OCI-LY3 (cell line): ENCODE measurements around the gene GNB1.

Source experiments
- H2AFZ ChIP-seq: fragments of 200-600, 300-600 bp; shearing (Covaris generic); 2 replicates; pipeline ENCODE4 v1.6.0; 2014; ENCODE audit warnings: antibody characterized with exemption, low read depth, low read length
- H3K27ac ChIP-seq: fragments of 200-600, 300-600 bp; sonication (generic); 2 replicates; pipeline ENCODE4 v1.5.1; 2014; ENCODE audit warnings: mild to moderate bottlenecking, low read length, moderate library complexity, mixed read lengths
- H3K27me3 ChIP-seq: fragments of 200-600, 300-600 bp; sonication (generic); 2 replicates; pipeline ENCODE4 v1.6.1; 2014; ENCODE audit warnings: low read depth, low read length, mixed read lengths
- H3K36me3 ChIP-seq: fragments of 200-600, 300-600 bp; sonication (generic); replicated peaks from 2 replicates; pipeline ENCODE3; 2014; ENCODE audit warnings: low read depth, low read length, mixed read lengths
- H3K4me1 ChIP-seq: fragments of 300-600, 200-600 bp; sonication (generic); 2 replicates; pipeline ENCODE4 v1.6.1; 2014; ENCODE audit warnings: low read length, mixed read lengths
- H3K4me2 ChIP-seq: fragments of 200-600, 300-600 bp; sonication (generic); 2 replicates; pipeline ENCODE4 v1.6.1; 2014; ENCODE audit warnings: low read length, mixed read lengths
- H3K4me3 ChIP-seq: fragments of 300-600, 200-600 bp; sonication (generic); 2 replicates; pipeline ENCODE4 v1.5.1; 2014; ENCODE audit warnings: antibody characterized with exemption, mild to moderate bottlenecking, low read length, moderate library complexity
- H3K79me2 ChIP-seq: fragments of 300-600, 200-600 bp; shearing (Covaris generic); 2 replicates; pipeline ENCODE4 v1.6.1; 2014; ENCODE audit warnings: mild to moderate bottlenecking, low read length, mixed read lengths
- H3K9ac ChIP-seq: fragments of 300-600, 200-600 bp; shearing (Covaris generic); 2 replicates; pipeline ENCODE4 v1.6.0; 2014; ENCODE audit warnings: mild to moderate bottlenecking, low read length, moderate library complexity
- H3K9me3 ChIP-seq: fragments of 200-600, 300-600 bp; shearing (Covaris generic); 2 replicates; pipeline ENCODE4 v1.6.1; 2014; ENCODE audit warnings: low read length, mixed read lengths; ENCODE audit not compliant: insufficient read depth
- H4K20me1 ChIP-seq: fragments of 200-600, 300-600 bp; sonication (generic); 2 replicates; pipeline ENCODE4 v1.6.1; 2016; ENCODE audit warnings: low read length, mixed read lengths; ENCODE audit not compliant: insufficient read depth
- EZH2phosphoT487 ChIP-seq: fragments of 200-600 bp; shearing (Covaris generic); IDR thresholded peaks from 2 replicates; pipeline ENCODE4 v1.6.1; 2018; ENCODE audit warnings: antibody characterized with exemption, mixed run types, low read depth
- TF ChIP-seq, protein P1 (sequence below): fragments of 200-600, 300-600 bp; sonication (generic); IDR thresholded peaks from 2 replicates; pipeline ENCODE4 v1.5.1; 2014; ENCODE audit warnings: antibody characterized with exemption, low read length, low read depth

GNB1 gene

DNA sequence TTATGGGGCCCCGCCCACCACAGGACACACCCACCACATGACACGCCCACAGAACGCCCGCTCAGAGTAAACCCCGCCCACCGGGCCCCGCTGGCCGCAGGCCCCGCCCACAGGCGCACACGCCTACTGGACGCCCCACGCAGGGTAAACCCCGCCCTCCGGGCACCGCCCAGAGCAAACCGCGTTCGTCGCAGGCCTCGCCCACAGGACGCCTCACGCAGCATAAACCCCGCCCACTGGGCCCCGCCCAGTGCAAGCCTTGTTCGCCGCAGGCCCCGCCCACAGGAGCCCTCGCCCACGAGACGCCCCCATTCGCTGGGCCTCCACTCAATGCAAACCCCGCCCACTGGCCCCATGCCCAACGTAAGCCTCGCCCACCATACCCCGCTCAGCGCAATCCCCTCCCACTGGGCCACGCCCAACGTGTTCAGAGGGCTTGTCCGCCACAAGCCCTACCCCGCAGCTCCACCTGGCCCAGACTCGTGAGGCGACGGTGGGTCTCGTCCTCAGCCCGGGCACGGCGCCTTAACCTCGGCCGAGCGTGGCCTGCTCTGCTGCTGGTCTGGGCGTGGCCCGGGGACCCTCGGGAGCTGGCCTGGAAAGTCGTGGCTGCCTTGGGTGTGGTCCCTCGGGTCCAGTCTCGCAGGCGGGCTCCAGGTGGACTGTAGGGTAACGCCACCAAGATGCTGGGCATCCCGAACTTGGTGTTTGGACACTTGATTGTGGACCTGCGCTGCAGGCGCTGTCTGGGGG lies 28.6 kb upstream of the GNB1 start:
- Histone ChIP-seq H3K36me3 (no peaks in the 10 kb centered on the region), H3K4me3 (peak overlapping the region; percentile 76), H4K20me1 (no peaks in the 10 kb centered on the region), H3K4me1 (no peaks in the 10 kb centered on the region; the same call in 1 of the 2 replicates), H3K27ac (no peak overlapping the region), H2AFZ (no peak overlapping the region), H3K9me3 (no peaks in the 10 kb centered on the region), H3K79me2 (no peaks in the 10 kb centered on the region), H3K9ac (peak overlapping the region; percentile 14; the same call in 1 of the 2 replicates), H3K4me2 (peak overlapping the region; percentile 76), H3K27me3 (no peaks in the 10 kb centered on the region)
- no peak for TF ChIP-seq EZH2phosphoT487
- TF ChIP-seq, protein P1, sequence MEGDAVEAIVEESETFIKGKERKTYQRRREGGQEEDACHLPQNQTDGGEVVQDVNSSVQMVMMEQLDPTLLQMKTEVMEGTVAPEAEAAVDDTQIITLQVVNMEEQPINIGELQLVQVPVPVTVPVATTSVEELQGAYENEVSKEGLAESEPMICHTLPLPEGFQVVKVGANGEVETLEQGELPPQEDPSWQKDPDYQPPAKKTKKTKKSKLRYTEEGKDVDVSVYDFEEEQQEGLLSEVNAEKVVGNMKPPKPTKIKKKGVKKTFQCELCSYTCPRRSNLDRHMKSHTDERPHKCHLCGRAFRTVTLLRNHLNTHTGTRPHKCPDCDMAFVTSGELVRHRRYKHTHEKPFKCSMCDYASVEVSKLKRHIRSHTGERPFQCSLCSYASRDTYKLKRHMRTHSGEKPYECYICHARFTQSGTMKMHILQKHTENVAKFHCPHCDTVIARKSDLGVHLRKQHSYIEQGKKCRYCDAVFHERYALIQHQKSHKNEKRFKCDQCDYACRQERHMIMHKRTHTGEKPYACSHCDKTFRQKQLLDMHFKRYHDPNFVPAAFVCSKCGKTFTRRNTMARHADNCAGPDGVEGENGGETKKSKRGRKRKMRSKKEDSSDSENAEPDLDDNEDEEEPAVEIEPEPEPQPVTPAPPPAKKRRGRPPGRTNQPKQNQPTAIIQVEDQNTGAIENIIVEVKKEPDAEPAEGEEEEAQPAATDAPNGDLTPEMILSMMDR: no peak

DNA sequence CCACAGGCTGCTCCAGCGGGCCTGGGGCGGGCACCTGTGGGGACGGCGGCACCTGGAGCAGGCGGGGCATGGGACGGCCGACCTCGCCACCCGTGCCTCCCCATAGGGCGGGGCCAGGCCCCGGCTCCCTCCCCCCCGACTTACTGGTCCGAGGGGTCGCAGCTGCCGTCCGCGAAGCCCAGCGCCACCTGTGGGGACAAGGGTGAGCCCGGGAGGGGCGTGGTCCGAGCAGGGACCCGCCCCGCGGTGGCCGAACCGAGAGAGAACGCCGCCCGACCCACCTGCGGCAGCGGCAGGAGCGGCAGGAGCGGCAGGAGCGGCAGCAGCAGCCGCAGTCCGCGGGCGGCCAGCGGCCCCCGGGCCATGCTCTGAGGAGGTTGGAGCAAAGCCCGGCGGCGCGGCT lies 28.0 kb upstream of the GNB1 start, which contains the start of gene TMEM52:
TMEM52 (minus strand) TSS at position 379 of the 403 bp plus-strand sequence; CDS start at position 365, 14 bp downstream.
- no peak within 1 kb of the TSS for H2AFZ ChIP-seq
- no peaks in the 10 kb centered on the region for H3K36me3 ChIP-seq
- TF ChIP-seq, protein P1: 0 out of 2 replicates have a peak, but pooled peaks have one; percentile 8
- TF ChIP-seq EZH2phosphoT487: no peak
- no peaks in the 10 kb centered on the region; the same call in 1 of the 2 replicates for H3K4me1 ChIP-seq
- H3K9ac ChIP-seq: peak within 1 kb of the TSS; percentile 14; the same call in 1 of the 2 replicates
- H3K4me3 ChIP-seq: peak within 1 kb of the TSS; percentile 76
- H3K9me3 ChIP-seq: no peaks in the 10 kb centered on the region
- H3K79me2 ChIP-seq: no peaks in the 10 kb centered on the region
- peak within 1 kb of the TSS; percentile 76 for H3K4me2 ChIP-seq
- H3K27ac ChIP-seq: no peak within 1 kb of the TSS
- H4K20me1 ChIP-seq: no peaks in the 10 kb centered on the region
- no peaks in the 10 kb centered on the region for H3K27me3 ChIP-seq

DNA sequence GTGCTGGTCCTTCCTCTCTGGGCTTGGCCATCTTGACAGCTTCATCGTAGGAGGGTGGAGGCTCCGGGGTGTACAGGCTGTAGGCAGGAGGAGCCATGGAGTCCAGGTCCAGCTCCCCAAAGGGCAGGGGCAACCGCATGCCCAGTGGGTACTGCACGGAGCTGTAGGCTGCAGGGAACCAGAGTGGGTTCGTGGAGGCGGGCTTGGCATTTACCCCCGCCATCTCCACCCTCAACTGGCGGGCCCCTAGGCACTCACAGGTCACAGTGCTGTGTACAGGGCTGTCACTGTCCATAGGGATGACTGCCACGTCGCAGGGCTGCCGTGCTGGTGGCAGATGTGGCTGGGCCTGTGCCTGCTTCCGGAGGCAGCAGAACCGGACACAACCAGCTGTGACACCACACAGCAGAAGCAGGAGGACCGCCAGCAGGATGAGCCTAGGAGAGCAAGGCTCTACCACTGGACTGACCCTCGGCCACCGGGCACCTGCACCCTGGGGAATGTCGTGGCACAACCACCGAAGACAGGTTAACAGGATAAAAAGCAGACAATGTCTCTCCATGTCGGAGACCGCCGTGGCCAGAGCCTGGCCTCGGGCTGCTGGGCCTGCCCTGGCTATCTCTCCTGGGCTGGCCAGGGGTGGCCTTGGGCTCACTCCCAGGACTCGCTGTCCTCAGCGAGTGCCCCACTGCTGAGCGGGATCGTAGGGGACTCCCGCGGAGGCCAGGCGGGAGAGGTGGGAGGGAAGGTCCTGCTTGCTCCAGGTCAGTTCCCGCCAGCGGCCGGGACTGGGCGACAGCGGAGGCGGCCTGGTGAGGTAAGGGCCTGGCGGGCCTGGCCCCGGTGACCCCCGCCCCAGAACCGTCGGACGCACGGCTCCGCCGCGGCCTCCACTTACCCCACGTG lies 27.4 kb upstream of the GNB1 start:
- Histone ChIP-seq H3K9ac (no peak overlapping the region), H3K79me2 (no peaks in the 10 kb centered on the region), H3K4me3 (peak overlapping the region; percentile 76), H3K36me3 (no peaks in the 10 kb centered on the region), H2AFZ (no peak overlapping the region), H3K27me3 (no peaks in the 10 kb centered on the region), H3K4me1 (no peaks in the 10 kb centered on the region; the same call in 1 of the 2 replicates), H4K20me1 (no peaks in the 10 kb centered on the region), H3K9me3 (no peaks in the 10 kb centered on the region), H3K27ac (no peak overlapping the region), H3K4me2 (peak overlapping the region; percentile 76)
- TF ChIP-seq, protein P1: no peak
- TF ChIP-seq EZH2phosphoT487: no peak
